Activated CD8-positive, alpha-beta T cell treated with anti-CD3 and anti-CD28 coated beads, Interleukin-2, amount 10 ng/mL, durations not matched to agents 7 days and 5 days (primary cell): ENCODE measurements around the gene IQCN. TPM values are rescaled to one million over a fixed set of nuclear protein-coding genes. Genes with fewer than 3 reads are reported as not detected.

Experiments used
- ATAC-seq: fragments of 150-1000 bp; cut with Tn5 transposase; one replicate; pipeline ENCODE4 v1.10.0; 2021; ENCODE audit warnings: moderate library complexity
- CTCF ChIA-PET: fragments of 350-600 bp; sonication (Branson Sonifier 250); formaldehyde crosslinking; loops from one replicate; lab custom pipeline; 2021; ENCODE audit warnings: antibody characterized with exemption; lab: Charles Lee
- POLR2A ChIA-PET: fragments of 350-600 bp; sonication (Branson Sonifier 250); formaldehyde crosslinking; loops from one replicate; lab custom pipeline; 2021; ENCODE audit warnings: antibody characterized with exemption; lab: Charles Lee
- DNase-seq: peaks from one replicate; pipeline ENCODE4 v3.0.0-alpha.2; 2020
- H3K27ac Mint-ChIP-seq: one replicate; pipeline ENCODE4 v1.8.0; 2021; ENCODE audit warnings: mild to moderate bottlenecking, mixed read lengths
- H3K27me3 Mint-ChIP-seq: one replicate; pipeline ENCODE4 v1.8.0; 2021; ENCODE audit warnings: low read depth, mixed read lengths
- H3K36me3 Mint-ChIP-seq: one replicate; pipeline ENCODE4 v1.8.0; 2021; ENCODE audit warnings: low read depth, mixed read lengths
- H3K4me1 Mint-ChIP-seq: one replicate; pipeline ENCODE4 v1.8.0; 2021; ENCODE audit warnings: low read depth, mixed read lengths
- H3K4me3 Mint-ChIP-seq: one replicate; pipeline ENCODE4 v1.8.0; 2021; ENCODE audit warnings: mild to moderate bottlenecking, mixed read lengths
- H3K9me3 Mint-ChIP-seq: one replicate; pipeline ENCODE4 v1.8.0; 2022; ENCODE audit warnings: mixed read lengths; ENCODE audit not compliant: insufficient read depth
- total RNA-seq, 2 experiments: library from RNA; stranded (reverse); gene quantifications; one replicate each; pipeline ENCODE4 v1.2.3, GENCODE V29; 2021

IQCN gene
- total RNA-seq, 2 experiments from 2014 or later = 3.7 to 4.2 TPM

- Mint-ChIP-seq H3K27ac (peak overlapping the region; percentile 70), H3K9me3 (no peaks in the 10 kb centered on the region)
Observed at GRCh38 chr19:18312092-18312534, 37.9 kb upstream of the IQCN start.

DNA sequence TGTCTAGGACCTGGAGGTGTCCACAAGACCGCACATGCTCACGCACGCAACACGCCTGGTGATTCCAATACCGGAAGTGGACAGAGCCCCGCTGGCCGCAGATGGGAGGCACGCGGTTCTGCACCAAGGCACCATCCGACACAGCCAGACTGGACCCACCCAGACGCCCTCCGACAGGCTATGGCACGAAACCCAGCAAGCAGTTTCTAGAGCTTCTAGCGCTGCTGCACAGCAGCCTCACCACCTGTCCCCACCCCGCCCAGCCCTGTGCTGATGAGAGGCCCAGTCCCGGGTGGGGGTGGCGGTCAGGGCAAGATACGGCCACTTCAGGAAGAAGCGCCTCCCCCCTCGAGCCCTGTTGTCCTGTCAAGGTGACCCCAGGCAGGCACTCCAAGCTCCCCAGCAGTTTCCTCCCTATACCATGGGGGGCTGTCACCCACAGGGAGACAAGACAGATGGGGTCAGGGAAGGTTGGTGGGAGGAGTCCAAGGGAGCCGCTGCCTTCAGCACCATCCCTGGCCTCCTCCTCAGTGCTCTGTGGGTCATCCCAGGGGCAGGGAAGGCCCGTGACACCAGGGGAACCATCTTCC lies 37.3 kb upstream of the IQCN start:
- Mint-ChIP-seq H3K36me3 (peaks cover 68% of the 10 kb centered on the region), H3K9me3 (no peaks in the 10 kb centered on the region), H3K4me3 (no peak overlapping the region), H3K27ac (no peak overlapping the region), H3K4me1 (peaks cover 55% of the 10 kb centered on the region), H3K27me3 (no peaks in the 10 kb centered on the region)
- POLR2A ChIA-PET = interaction anchor here (1.2 to 17.3 kb wide), 4 partner anchors 9 to 33 kb away, joined by 3 to 647 read pairs (median 4); partner anchors contain the start of gene JUND
- no peak for ATAC-seq
- DNase-seq = no peak
- CTCF ChIA-PET = interaction anchor here (1.3 to 13.8 kb wide), 2 partner anchors 10 to 34 kb away, joined by 4 to 464 read pairs; partner anchors contain the start of genes IQCN and JUND

More at GRCh38 chr19:18312092-18312534, 37.9 kb upstream of the IQCN start:
- Mint-ChIP-seq H3K4me1 (peaks cover 51% of the 10 kb centered on the region), H3K4me3 (no peak overlapping the region), H3K36me3 (peaks cover 64% of the 10 kb centered on the region), H3K27me3 (no peaks in the 10 kb centered on the region)
- CTCF ChIA-PET = interaction anchor here (1.3 to 13.8 kb wide), 2 partner anchors 10 to 34 kb away, joined by 4 to 464 read pairs; partner anchors contain the start of genes IQCN and JUND
- ATAC-seq (no peak), DNase-seq (no peak)
- POLR2A ChIA-PET = interaction anchor here (1.2 to 17.3 kb wide), 3 partner anchors 23 to 33 kb away, joined by 3 to 647 read pairs (median 3); partner anchors contain the start of gene JUND

- no peak overlapping the region for H3K4me3 Mint-ChIP-seq
- DNase-seq (no peak), ATAC-seq (no peak)
- POLR2A ChIA-PET = interaction anchor here (1.2 to 17.3 kb wide), 5 partner anchors 10 to 32 kb away, joined by 3 to 647 read pairs (median 4); partner anchors contain the start of genes JUND and LSM4
- H3K27ac Mint-ChIP-seq = peak overlapping the region; percentile 52
- no peaks in the 10 kb centered on the region for H3K27me3 Mint-ChIP-seq
- no peaks in the 10 kb centered on the region for H3K9me3 Mint-ChIP-seq
- H3K36me3 Mint-ChIP-seq = peaks cover 72% of the 10 kb centered on the region
- H3K4me1 Mint-ChIP-seq = peaks cover 57% of the 10 kb centered on the region
- CTCF ChIA-PET = interaction anchor here (1.3 to 13.8 kb wide), 2 partner anchors 11 to 33 kb away, joined by 4 to 464 read pairs; partner anchors contain the start of genes IQCN and JUND
Observed at GRCh38 chr19:18310966-18311365, 36.7 kb upstream of the IQCN start.

DNA sequence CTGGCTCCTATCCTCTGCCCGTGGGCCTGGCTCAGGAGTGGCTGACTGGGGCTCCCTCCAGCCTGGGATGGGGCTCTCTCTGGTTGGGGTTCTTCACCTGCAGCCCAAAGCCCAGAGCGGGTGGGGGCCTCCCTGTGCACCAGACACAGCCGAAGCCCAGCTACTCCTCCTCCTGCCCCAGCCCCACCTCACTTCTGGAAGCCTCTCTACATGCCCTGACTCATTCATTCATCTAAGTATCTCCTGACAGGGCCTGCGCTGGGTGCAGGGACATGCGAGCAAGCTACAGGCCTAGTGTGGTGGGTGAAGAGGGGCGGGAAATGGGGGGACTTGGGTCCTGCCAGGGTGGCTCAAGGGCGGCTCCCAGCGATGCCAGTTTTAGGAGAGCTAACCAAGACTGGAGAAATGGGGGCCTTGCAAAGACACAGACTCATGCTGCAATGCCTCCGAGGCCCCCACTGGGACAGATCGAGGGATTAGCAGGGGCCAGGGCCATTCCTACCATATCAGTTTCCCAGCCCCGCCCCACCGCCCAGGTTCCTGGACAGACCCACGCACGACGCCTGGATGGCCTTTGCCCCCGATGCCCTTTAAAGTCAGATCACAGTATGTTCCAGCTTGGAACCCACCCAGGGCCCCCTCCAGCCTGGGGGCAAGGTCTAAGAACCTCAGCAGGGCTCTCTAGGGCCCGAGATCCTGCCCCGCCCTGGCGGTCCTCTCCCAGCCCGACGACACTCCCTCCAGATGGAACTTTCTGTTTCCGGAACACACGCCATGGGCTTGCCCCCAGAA lies 36.1 kb upstream of the IQCN start:
- Mint-ChIP-seq H3K27me3 (no peaks in the 10 kb centered on the region), H3K4me3 (no peak overlapping the region), H3K27ac (peak overlapping the region; percentile 52), H3K9me3 (no peaks in the 10 kb centered on the region), H3K36me3 (peaks cover 72% of the 10 kb centered on the region), H3K4me1 (peaks cover 57% of the 10 kb centered on the region)
- ATAC-seq (no peak), DNase-seq (no peak)
- ChIA-PET CTCF (interaction anchor here (13.8 kb wide), 1 partner anchor 32 kb away, joined by 464 read pairs; the partner anchor contains the start of genes IQCN and JUND), POLR2A (interaction anchor here (0.6 to 17.3 kb wide), 4 partner anchors 10 to 892 kb away, joined by 4 to 647 read pairs (median 4); partner anchors contain the start of genes JUND and LSM4)

GRCh38 chr19:18309525-18310064 lies 35.3 kb upstream of the IQCN start:
- no peak overlapping the region for H3K4me3 Mint-ChIP-seq
- no peaks in the 10 kb centered on the region for H3K27me3 Mint-ChIP-seq
- H3K4me1 Mint-ChIP-seq = peaks cover 58% of the 10 kb centered on the region
- ATAC-seq (no peak), DNase-seq (no peak)
- H3K27ac Mint-ChIP-seq = no peak overlapping the region
- POLR2A ChIA-PET = interaction anchor here (1.2 to 17.3 kb wide), 4 partner anchors 8 to 31 kb away, joined by 5 to 647 read pairs (median 8); partner anchors contain the start of genes JUND and LSM4
- peaks cover 73% of the 10 kb centered on the region for H3K36me3 Mint-ChIP-seq
- no peaks in the 10 kb centered on the region for H3K9me3 Mint-ChIP-seq
- CTCF ChIA-PET = interaction anchor here (3.4 to 13.8 kb wide), 2 partner anchors 30 to 32 kb away, joined by 49 to 464 read pairs; partner anchors contain the start of genes IQCN and JUND

- no peak overlapping the region for H3K4me3 Mint-ChIP-seq
- peaks cover 74% of the 10 kb centered on the region for H3K36me3 Mint-ChIP-seq
- ChIA-PET POLR2A (interaction anchor here (1.6 to 17.3 kb wide), 3 partner anchors 9 to 30 kb away, joined by 7 to 647 read pairs (median 9); partner anchors contain the start of gene JUND), CTCF (interaction anchor here (3.4 kb wide), 1 partner anchor 29 kb away, joined by 49 read pairs; the partner anchor contains the start of gene JUND)
- peaks cover 56% of the 10 kb centered on the region for H3K4me1 Mint-ChIP-seq
- no peak for DNase-seq
- no peak for ATAC-seq
- H3K27me3 Mint-ChIP-seq = no peaks in the 10 kb centered on the region
- no peak overlapping the region for H3K27ac Mint-ChIP-seq
- H3K9me3 Mint-ChIP-seq = no peaks in the 10 kb centered on the region
Observed at GRCh38 chr19:18308948-18309325, 34.7 kb upstream of the IQCN start.

DNA sequence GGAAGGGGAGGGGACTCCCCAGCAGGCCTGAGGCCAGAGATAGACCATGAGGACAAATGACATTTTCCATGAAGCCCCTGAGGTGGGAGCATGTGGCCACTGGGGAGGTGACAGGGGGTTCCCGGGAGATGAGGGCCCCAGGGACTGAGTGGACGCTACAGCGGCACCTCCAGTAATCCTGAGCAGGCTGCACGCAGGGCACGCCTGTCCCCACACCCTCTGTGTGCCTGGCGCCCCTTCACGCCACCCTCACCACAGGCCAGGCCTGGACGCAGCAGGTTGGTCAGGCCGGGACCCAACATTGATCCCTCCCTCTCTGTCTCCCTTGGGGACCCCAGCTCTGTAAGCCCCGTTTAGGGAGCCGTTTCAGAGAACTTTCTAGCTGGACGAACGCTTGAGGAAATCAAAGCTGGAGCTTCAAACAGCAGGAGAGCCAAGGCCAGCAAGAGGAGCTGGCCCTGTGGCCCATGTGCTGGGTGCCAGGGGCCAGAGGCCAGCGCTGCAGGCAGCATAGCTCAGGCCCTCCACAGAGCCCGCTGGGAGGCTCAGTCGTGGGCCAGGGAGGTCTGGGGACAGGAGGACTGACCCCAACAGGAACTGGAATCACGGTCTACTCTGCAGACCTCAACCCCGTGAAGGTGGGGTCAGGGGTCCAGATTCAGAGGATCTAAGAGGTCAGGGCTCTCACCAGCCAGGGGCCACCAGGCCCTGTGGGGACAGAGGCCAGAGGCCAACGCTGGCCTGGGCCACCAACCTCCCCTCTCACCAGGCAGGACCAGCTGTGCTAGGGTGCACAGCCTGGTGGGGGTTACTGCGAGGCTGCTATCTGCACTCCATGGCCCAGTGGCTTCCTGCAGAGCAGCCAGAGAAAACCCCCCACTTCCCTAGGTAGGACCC lies 34.0 kb upstream of the IQCN start:
- DNase-seq (no peak), ATAC-seq (no peak)
- ChIA-PET CTCF (interaction anchor here (3.4 kb wide), 1 partner anchor 28 kb away, joined by 49 read pairs; the partner anchor contains the start of gene JUND), POLR2A (interaction anchor here (1.6 to 17.3 kb wide), 3 partner anchors 10 to 29 kb away, joined by 7 to 647 read pairs (median 9); partner anchors contain the start of gene JUND)
- H3K9me3 Mint-ChIP-seq = no peaks in the 10 kb centered on the region
- H3K27ac Mint-ChIP-seq = no peak overlapping the region
- H3K4me1 Mint-ChIP-seq = peaks cover 56% of the 10 kb centered on the region
- H3K36me3 Mint-ChIP-seq = peaks cover 75% of the 10 kb centered on the region
- no peak overlapping the region for H3K4me3 Mint-ChIP-seq
- H3K27me3 Mint-ChIP-seq = no peaks in the 10 kb centered on the region

DNA sequence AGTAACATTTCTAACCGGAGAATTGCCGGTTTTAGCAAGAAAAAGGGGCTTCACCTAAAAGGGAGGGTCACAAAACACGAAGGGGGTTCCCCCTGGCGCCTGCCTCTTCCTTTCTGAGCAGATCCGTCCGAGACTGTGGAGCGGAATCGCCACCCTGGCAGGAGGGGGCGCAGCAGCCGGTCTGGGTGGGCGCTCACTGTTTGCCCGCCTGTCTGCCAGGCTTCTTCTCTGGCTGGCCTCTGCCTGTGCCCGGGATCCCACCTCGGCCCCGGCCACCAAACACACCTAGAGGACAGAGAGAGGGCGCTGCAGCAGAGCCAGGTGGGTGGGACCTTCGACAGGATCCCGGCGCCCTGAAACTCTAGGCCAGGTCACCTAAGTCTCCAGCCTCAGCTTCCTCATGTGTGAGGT lies 33.0 kb upstream of the IQCN start:
- H3K4me3 Mint-ChIP-seq = peak overlapping the region; percentile 99
- no peaks in the 10 kb centered on the region for H3K27me3 Mint-ChIP-seq
- no peak for ATAC-seq
- ChIA-PET CTCF (interaction anchor here (0.6 to 3.4 kb wide), 6 partner anchors 9 to 133 kb away, joined by 3 to 49 read pairs (median 5); partner anchors contain the start of genes JUND and LSM4), POLR2A (interaction anchor here (1.0 to 17.3 kb wide), 6 partner anchors 10 to 28 kb away, joined by 3 to 647 read pairs (median 8); partner anchors contain the start of gene JUND)
- H3K4me1 Mint-ChIP-seq = peaks cover 54% of the 10 kb centered on the region
- DNase-seq = no peak
- H3K27ac Mint-ChIP-seq = peak overlapping the region; percentile 94
- no peaks in the 10 kb centered on the region for H3K9me3 Mint-ChIP-seq
- peaks cover 68% of the 10 kb centered on the region for H3K36me3 Mint-ChIP-seq

DNA sequence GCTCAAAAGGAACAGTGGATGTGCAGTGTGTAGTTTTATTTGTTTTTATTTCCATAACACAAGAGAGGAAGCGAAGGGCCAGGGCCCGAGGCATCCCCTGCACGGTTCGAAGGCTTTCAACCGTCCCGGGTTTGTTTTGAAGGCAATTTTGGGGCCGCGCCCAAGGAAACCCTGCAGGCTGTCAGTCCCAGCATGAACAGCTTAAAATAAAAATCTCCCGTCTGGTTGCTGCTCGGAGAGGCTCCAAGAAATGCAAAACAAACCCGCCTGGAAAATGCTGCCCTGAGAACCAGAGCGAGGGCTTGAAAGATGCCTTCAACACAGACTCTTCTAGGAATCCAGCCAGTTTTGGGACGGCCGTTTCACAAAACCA lies 32.6 kb upstream of the IQCN start:
- POLR2A ChIA-PET = interaction anchor here (1.0 to 17.3 kb wide), 6 partner anchors 10 to 28 kb away, joined by 3 to 647 read pairs (median 8); partner anchors contain the start of gene JUND
- no peaks in the 10 kb centered on the region for H3K27me3 Mint-ChIP-seq
- peaks cover 67% of the 10 kb centered on the region for H3K36me3 Mint-ChIP-seq
- CTCF ChIA-PET = interaction anchor here (0.6 to 3.4 kb wide), 6 partner anchors 10 to 132 kb away, joined by 3 to 49 read pairs (median 5); partner anchors contain the start of genes JUND and LSM4
- H3K4me1 Mint-ChIP-seq = peaks cover 57% of the 10 kb centered on the region
- no peak for DNase-seq
- H3K27ac Mint-ChIP-seq = peak overlapping the region; percentile 94
- H3K4me3 Mint-ChIP-seq = peak overlapping the region; percentile 99
- H3K9me3 Mint-ChIP-seq = no peaks in the 10 kb centered on the region
- ATAC-seq = no peak
